Breast epithelium (tissue), 4 donors: ENCODE results near the gene TRNAU1AP. TPM values are rescaled to one million over a fixed set of nuclear protein-coding genes. Genes with fewer than 3 reads are reported as not detected.
"Not testable (repeated sequence)": the region's sequence is repeated elsewhere in the genome, so short reads cannot be mapped to it uniquely, and the experiment has no call there.

Source experiments
- DNase-seq, 2 donors: peaks; one replicate each; pipeline ENCODE4 v3.0.0-alpha.2; 2019; ENCODE audit warnings: low spot score in 2 of 2
- H3K27ac ChIP-seq, 2 donors: fragments of 200-600 bp; sonication (generic) in 1 of 2; one replicate each; pipeline ENCODE4 v1.5.1; 2016 to 2019; ENCODE audit warnings: mild to moderate bottlenecking in 1 of 2
- H3K27me3 ChIP-seq, 2 donors: fragments of 200-600 bp; sonication (generic) in 1 of 2; one replicate each; pipeline versions ENCODE4 v1.5.1 to v1.6.0; 2017 to 2019; ENCODE audit warnings: control low read depth in 1 of 2, mild to moderate bottlenecking in 1 of 2
- H3K36me3 ChIP-seq: fragments of 200-600 bp; one replicate; pipeline ENCODE4 v1.5.1; 2019
- H3K4me1 ChIP-seq, 2 donors: fragments of 200-600 bp; sonication (generic); one replicate each; pipeline ENCODE4 v1.5.1; 2016 to 2019; ENCODE audit warnings: control low read depth in 1 of 2
- H3K4me3 ChIP-seq, 3 donors: fragments of 200-600 bp; sonication (generic); 1 replicate in 2 of 3; 2 replicates in 1 of 3; pipeline ENCODE4 v1.5.1; 2016 to 2019; ENCODE audit warnings: mild to moderate bottlenecking in 3 of 3, moderate library complexity in 2 of 3
- H3K9me3 ChIP-seq, 2 donors: fragments of 200-600 bp; sonication (generic) in 1 of 2; one replicate each; pipeline ENCODE4 v1.5.1; 2016 to 2019; ENCODE audit warnings: control low read depth in 1 of 2
- POLR2A ChIP-seq: fragments of 450-650 bp; IDR thresholded peaks from one replicate; pipeline ENCODE4 v1.6.1; 2016; ENCODE audit warnings: antibody characterized with exemption, mild to moderate bottlenecking, moderate library complexity
- POLR2AphosphoS5 ChIP-seq, 3 donors: sonication (generic); formaldehyde crosslinking; IDR thresholded peaks; one replicate each; pipeline ENCODE4 v1.6.1; 2017; ENCODE audit warnings: antibody characterized with exemption in 3 of 3
- intact Hi-C: fragments of 100-400 bp; cut with DNase I; formaldehyde crosslinking; loops from one replicate; pipeline ENCODE4 v1.15.1; 2023; ENCODE audit warnings: low total_unique reads
- total RNA-seq, 3 donors: library from RNA; depleted of rRNA; stranded (reverse); fragments of >200 nt; gene quantifications; one replicate each; pipeline ENCODE4 v1.1.0, GENCODE V29; 2016
- TF ChIP-seq, protein P1 (sequence below), 3 donors: fragments of 450-650 bp; IDR thresholded peaks; one replicate each; pipeline ENCODE4 v1.5.1; 2016 to 2017; ENCODE audit warnings: antibody characterized with exemption in 3 of 3, mild to moderate bottlenecking in 3 of 3, moderate library complexity in 3 of 3

Gene TRNAU1AP
- total RNA-seq, 3 donors from 2014 or later = 22.0 to 27.8 (median 27.1) TPM

DNA sequence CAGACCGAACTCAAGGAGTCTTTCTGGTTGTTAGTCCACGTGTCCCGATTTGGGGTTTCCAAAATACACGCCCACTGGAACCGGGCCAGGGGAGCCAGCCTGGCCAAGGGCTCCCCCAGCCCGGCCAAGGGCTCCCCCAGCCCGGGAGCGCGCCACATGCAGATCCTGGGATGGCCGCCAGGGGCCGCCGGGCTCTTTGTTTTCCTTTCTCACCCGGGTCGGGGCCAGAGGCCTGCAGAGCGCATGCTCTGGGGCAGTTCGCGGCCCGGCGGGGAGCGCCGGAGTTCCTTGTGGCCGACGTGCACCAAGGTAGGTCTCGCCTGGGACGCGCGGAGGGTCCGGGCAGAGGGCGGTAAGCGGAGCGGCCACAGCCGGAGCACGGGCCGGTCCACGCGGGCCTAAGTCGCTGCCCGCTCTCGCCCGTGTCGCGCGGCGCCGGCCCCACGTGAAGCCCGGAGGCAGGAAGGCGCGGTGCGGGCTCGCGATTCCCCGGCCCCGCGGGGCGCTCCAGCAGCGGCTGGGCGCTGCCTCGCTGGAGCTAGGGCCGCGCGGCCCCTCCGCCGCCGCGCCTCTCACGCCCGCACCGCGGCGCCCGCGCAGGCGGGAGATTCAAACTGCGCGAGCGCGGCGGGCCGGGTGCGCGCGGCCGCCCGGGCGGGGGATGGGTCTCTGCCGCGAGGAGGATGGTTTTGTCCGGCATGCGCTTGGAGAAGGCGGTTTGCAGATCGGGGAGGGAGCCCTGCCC is 34.7 kb upstream of the TRNAU1AP start:
- TF ChIP-seq POLR2AphosphoS5 (IDR thresholded peaks at IDR 0.05) (peak; percentile 55 to 61 (median 60)), POLR2A (peak; percentile 30)
- TF ChIP-seq, protein P1, sequence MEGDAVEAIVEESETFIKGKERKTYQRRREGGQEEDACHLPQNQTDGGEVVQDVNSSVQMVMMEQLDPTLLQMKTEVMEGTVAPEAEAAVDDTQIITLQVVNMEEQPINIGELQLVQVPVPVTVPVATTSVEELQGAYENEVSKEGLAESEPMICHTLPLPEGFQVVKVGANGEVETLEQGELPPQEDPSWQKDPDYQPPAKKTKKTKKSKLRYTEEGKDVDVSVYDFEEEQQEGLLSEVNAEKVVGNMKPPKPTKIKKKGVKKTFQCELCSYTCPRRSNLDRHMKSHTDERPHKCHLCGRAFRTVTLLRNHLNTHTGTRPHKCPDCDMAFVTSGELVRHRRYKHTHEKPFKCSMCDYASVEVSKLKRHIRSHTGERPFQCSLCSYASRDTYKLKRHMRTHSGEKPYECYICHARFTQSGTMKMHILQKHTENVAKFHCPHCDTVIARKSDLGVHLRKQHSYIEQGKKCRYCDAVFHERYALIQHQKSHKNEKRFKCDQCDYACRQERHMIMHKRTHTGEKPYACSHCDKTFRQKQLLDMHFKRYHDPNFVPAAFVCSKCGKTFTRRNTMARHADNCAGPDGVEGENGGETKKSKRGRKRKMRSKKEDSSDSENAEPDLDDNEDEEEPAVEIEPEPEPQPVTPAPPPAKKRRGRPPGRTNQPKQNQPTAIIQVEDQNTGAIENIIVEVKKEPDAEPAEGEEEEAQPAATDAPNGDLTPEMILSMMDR (IDR thresholded peaks at IDR 0.05) = peak; percentile 96 to 99 (median 99)
- H3K4me3 ChIP-seq = peak overlapping the region; percentile 56 to 75 (median 67)
- peak; percentile 81 to 92 for DNase-seq
- H3K9me3 ChIP-seq = no peaks in the 10 kb centered on the region
- H3K27me3 ChIP-seq = no peaks in the 10 kb centered on the region
- H3K4me1 ChIP-seq = peaks cover 3 to 8% of the 10 kb centered on the region in 2 donors
- H3K27ac ChIP-seq = peak overlapping the region; percentile 67 to 88
- H3K36me3 ChIP-seq = no peaks in the 10 kb centered on the region
- intact Hi-C loops = no loop called here

GRCh38 chr1:28518745-28519341 is 34.0 kb upstream of the TRNAU1AP start:
- peak overlapping the region; percentile 56 to 75 (median 67) for H3K4me3 ChIP-seq
- H3K27me3 ChIP-seq = no peaks in the 10 kb centered on the region
- H3K36me3 ChIP-seq = no peaks in the 10 kb centered on the region
- H3K27ac ChIP-seq = peak overlapping the region; percentile 67 to 88
- H3K9me3 ChIP-seq = no peaks in the 10 kb centered on the region
- no peak for DNase-seq
- TF ChIP-seq POLR2AphosphoS5 (IDR thresholded peaks at IDR 0.05) (no peak), POLR2A (no peak)
- TF ChIP-seq, protein P1 (IDR thresholded peaks at IDR 0.05) = no peak
- H3K4me1 ChIP-seq = peaks cover 3 to 8% of the 10 kb centered on the region in 2 donors
- intact Hi-C loops = no loop called here

GRCh38 chr1:28519946-28520725 is 32.7 kb upstream of the TRNAU1AP start:
- no peak overlapping the region for H3K4me3 ChIP-seq
- H3K4me1 ChIP-seq = peaks cover 3 to 8% of the 10 kb centered on the region in 2 donors
- no peaks in the 10 kb centered on the region for H3K27me3 ChIP-seq
- no peaks in the 10 kb centered on the region for H3K9me3 ChIP-seq
- no peak for DNase-seq
- no peak overlapping the region for H3K27ac ChIP-seq
- TF ChIP-seq POLR2AphosphoS5 (IDR thresholded peaks at IDR 0.05) = no peak
- intact Hi-C loops = no loop called here
- H3K36me3 ChIP-seq = no peaks in the 10 kb centered on the region

DNA sequence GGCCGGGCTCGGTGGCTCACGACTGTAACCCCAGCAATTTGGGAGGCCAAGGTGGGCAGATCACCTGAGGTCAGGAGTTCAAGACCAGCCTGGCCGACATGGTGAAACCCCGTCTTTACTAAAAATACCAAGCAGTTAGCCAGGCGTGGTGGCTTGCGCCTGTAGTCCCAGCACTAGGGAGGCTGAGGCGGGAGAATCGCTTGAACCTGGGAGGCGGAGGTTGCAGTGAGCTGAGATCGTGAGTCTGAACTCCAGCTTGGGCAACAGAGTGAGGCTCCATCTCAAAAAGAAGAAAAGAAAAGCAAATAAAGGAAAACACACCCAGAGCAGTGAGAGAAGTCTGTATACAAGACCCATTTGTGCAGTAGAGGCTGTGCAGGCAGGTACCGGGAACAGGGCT is 32.1 kb upstream of the TRNAU1AP start:
- intact Hi-C loops, H3K36me3 ChIP-seq, H3K4me1 ChIP-seq, H3K27me3 ChIP-seq, H3K9me3 ChIP-seq, H3K4me3 ChIP-seq, DNase-seq, H3K27ac ChIP-seq: not testable (repeated sequence)

DNA sequence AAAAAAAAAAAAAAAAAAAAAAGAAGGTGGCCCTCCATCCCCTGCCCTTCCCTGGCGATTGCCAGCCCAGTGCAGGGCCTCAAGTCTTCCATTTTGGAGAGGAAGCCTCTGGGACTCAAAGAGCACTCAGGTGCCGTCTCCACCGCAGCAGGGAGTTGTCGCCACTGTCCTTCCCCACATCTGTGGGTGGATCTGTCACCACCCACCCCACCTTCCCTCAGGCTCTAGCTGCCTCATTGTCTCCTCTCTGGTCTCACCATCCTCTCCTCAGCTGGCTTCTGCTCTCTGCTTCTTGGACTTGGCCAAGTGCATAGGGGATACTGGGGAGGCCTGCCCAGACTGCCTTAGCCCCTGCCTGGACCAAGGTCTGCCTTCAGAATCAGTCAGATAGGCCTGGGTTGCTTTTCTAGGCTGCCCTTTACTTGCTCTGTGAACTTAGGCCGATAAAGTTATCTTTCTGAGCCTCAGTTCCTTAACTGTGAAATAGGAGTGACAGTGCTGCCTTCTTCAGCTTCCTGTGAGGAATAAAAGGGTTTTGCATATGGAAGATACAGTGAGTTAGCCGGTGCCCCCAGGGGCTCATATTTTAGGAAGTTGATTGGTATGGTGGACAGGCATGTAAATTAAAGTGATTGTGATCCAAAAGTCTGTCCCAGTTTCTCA is 31.3 kb upstream of the TRNAU1AP start:
- Histone ChIP-seq H3K4me3 (no peak overlapping the region), H3K4me1 (peaks cover 3 to 8% of the 10 kb centered on the region in 2 donors), H3K9me3 (no peaks in the 10 kb centered on the region), H3K27ac (peak overlapping the region in 1 of 2 donors; percentile 29), H3K27me3 (no peaks in the 10 kb centered on the region), H3K36me3 (no peaks in the 10 kb centered on the region)
- intact Hi-C loops = no loop called here
- TF ChIP-seq, protein P1 (IDR thresholded peaks at IDR 0.05) = no peak
- TF ChIP-seq POLR2AphosphoS5 (IDR thresholded peaks at IDR 0.05) = no peak
- no peak for TF ChIP-seq POLR2A
- DNase-seq = no peak

DNA sequence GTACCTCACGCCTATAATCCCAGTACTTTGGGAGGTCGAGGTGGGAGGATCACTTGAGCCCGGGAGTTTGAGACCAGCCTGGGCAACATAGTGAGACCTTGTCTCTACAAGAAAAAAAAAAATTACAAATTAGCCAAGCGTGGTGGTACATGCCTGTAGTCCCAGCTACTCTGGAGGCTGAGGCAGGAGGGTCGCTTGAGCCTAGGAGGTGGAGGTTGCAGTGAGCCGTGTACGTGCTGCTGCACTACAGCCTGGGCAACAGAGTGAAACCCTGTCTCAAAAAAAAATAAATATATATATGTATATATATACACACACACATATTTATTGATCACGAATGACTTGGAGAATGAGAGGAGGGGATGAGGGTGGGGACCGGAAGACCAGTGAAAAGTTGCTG is 30.3 kb upstream of the TRNAU1AP start:
- H3K4me1 ChIP-seq, DNase-seq, H3K9me3 ChIP-seq, intact Hi-C loops, H3K36me3 ChIP-seq, H3K4me3 ChIP-seq, H3K27me3 ChIP-seq, H3K27ac ChIP-seq: not testable (repeated sequence)

DNA sequence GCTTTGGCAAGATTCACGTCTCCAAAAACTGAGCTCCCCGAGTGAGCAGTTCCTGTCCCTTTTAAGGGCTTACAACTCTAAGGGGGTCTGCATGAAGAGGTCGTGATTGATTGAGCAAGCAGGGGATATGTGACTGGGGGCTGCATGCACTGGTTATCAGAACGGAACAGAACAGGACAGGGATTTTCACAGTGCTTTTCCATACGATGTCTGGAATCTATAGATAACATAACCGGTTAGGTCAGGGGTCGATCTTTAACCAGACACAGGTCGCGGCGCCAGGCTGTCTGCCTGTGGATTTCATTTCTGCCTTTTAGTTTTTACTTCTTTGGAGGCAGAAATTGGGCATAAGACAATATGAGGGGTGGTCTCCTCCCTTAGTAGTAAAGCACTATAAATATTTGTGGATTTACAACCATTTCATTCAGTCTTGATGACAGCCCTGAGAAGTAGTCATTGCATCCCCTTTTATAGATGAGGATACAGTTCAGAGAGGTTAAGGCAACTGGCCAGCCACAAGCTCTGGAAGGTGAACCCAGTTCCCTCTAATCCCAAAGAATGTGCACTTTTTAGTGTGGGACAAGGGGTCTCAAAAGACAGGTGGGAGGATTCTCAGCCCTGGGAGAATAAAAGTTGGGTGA is 27.8 kb upstream of the TRNAU1AP start:
- H3K9me3 ChIP-seq, H3K36me3 ChIP-seq, H3K4me3 ChIP-seq, H3K4me1 ChIP-seq, DNase-seq, intact Hi-C loops, H3K27me3 ChIP-seq: not testable (repeated sequence)
- peak overlapping the region; percentile 75 to 79 for H3K27ac ChIP-seq
